AML-193 (cell line): ENCODE measurements around the gene POU6F1.
"Not testable (repeated sequence)": the region's sequence is repeated elsewhere in the genome, so short reads cannot be mapped to it uniquely, and the experiment has no call there.

Experiments
- DNase-seq, 2 experiments: peaks; one replicate each; lab custom pipeline; 2025; lab: John Stamatoyannopoulos, UW

Gene POU6F1, protein sequence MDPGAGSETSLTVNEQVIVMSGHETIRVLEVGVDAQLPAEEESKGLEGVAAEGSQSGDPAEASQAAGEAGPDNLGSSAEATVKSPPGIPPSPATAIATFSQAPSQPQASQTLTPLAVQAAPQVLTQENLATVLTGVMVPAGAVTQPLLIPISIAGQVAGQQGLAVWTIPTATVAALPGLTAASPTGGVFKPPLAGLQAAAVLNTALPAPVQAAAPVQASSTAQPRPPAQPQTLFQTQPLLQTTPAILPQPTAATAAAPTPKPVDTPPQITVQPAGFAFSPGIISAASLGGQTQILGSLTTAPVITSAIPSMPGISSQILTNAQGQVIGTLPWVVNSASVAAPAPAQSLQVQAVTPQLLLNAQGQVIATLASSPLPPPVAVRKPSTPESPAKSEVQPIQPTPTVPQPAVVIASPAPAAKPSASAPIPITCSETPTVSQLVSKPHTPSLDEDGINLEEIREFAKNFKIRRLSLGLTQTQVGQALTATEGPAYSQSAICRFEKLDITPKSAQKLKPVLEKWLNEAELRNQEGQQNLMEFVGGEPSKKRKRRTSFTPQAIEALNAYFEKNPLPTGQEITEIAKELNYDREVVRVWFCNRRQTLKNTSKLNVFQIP

DNA sequence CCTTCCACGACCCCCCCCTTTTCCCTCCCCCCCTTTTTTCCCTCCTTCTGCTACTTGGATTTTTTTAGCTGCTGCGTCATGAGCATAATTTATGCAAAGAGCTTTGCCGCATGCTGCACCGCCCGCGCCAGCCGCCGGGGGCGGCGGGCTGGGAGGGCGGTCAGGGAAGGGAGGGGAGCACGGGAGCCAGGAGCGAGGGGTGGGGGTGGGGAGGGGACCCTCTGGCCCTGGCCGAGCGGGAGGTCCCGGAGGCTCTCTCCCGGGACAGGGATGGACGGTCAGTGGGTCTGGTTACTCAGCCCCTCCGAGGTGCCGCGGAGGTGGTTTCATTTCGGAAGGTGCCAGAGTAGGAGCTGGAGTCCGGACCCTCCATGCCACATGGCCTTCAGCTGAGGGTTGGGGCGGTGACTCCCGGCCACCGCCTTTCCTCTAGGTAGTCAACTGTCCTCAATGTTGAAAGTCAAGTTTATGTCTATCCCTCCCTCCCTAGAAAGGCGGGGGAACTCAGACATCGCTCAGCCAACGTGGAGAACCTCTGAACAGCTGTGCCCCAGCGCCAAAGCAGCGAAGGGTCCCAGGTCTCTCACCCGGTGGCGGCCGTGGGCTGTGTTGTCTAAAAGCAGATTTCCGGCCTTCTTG lies at the start of gene POU6F1:
Gene POU6F1 (minus strand): TSS at position 95 of the 639 bp plus-strand sequence. CDS start 11,226 bp downstream, outside the sequence.
- DNase-seq, result peak; percentile 45 to 46

DNA sequence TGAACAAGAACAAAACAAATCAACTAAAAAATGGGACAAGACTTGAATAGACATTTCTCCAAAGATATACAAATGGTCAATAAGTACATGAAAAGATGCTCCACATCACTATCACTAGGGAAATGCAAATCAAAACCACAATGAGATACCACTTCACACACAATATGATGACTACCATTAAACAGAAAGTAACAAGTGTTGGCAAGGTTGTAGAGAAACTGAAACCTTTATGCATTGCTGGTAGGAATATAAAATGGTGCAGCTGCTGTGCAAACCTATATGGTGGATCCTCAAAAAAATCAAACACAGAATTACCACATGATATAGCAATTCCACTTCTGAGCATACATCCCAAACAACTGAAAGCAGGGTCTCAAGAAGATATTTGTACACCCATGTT lies 47.2 kb upstream of the POU6F1 start:
- no peak for DNase-seq

DNA sequence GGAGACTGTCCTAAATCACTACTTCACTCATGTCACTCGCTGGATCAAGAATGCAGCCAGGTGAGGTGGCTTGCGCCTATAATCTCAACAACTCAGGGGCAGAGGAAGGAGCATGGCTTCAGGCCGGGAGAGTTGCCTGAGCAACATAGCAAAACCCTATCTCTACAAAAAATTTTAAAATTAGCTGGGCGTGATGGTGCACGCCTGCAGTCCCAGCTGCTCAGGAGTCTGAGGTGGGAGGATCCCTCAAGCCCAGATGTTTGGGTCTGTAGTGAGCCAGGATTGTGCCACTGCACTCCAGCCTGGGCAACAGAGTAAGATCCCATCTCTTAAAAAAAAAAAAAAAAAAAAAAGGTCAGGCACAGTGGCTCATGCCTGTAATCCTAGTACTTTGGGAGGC lies 46.4 kb upstream of the POU6F1 start:
- DNase-seq, result no peak

DNA sequence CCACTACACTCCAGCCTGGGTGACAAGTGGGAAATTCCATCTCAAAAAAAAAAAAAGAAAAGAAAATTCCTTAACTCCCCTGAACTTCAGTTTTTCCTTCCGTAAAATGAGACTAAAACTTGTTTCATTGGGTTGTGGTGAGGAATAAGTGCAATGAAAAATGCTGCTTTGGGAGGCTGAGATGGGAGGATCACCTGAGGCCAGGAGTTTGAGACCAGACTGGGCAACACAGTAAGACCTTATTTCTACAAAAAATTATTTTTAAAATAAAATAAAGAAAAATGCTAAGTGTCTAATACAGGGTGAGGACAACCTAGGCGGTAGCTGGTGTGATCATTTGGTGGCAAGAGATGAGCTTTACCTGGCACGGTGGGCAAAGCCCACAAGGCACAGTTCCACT lies 45.5 kb upstream of the POU6F1 start:
- DNase-seq, result no peak

DNA sequence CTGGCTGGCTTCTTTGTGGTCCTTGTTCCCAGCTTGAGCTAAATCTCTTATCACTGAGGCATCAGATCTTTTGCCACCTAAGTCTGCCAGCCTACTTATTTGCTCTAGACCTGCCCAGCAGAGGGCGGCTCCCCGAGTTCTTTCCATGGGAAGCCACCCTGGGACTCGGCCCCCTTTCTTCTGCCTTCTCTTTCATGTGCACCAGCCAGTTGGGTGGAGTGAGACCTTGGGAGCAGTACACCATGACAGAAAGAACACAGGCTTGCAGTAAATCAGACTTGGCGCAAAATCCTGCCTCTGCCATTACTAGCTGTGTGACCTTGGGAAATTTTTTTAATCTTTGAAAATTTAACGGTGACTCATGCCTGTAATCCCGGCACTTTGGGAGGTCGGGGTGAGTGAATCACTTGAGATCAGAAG lies 44.9 kb upstream of the POU6F1 start:
- peak in 1 of 2 experiments; percentile 16 for DNase-seq

DNA sequence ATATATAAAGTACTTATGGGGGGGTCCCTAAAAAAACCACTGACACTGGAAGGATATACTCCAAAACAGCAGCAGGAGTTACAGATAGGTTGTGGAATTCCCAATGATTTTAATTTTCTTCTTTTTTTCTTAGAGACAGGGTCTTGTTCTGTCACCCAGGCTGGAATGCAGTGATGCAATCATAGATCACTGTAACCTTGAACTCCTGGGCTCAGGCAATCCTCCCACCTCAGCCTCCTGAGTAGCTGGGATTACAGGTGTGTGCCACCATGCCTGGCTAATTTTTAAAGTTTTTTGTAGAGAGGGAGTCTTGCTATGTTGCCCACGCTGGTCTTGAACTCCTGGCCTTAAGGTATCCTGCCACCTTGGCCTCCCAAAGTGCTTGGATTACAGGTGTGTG lies 41.7 kb upstream of the POU6F1 start:
- not testable (repeated sequence) for DNase-seq

DNA sequence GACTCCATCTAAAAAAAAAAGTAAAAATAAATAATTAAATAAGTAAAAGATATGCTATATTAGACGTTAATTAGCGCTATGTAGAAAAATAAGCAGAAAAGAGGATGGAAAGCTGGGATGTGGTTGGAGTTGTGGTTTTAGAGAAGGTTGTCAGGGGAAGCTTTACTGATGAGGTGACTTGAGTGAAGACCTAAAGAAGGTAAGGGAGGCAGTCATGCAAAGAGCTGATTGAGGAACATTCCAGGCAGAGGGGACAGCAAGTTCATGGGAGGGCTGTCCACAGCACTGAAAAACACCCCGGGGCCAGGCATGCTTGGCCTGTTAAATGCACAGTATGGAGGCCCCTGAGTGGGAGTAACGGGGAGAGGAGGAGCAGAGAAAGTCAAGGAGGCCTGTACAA lies 36.7 kb upstream of the POU6F1 start:
- DNase-seq, result no peak

DNA sequence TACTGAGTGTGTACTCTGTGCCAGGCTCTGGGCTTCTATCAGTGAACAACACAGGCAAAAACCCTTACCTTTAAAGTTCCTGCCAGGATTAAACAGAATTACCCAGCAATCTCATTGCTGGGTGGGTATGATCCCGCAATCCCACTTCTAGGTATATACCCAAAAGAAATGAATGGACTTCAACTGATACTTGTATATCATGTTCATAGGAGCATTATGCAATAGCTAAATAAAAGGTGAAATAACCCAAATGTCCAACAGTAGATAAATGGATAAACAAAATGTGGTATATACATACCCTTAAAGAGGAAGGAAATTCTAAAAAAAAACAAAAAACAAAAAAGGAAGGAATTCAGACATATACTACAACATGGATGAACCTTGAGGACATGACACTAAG lies 35.4 kb upstream of the POU6F1 start:
- DNase-seq, result no peak

DNA sequence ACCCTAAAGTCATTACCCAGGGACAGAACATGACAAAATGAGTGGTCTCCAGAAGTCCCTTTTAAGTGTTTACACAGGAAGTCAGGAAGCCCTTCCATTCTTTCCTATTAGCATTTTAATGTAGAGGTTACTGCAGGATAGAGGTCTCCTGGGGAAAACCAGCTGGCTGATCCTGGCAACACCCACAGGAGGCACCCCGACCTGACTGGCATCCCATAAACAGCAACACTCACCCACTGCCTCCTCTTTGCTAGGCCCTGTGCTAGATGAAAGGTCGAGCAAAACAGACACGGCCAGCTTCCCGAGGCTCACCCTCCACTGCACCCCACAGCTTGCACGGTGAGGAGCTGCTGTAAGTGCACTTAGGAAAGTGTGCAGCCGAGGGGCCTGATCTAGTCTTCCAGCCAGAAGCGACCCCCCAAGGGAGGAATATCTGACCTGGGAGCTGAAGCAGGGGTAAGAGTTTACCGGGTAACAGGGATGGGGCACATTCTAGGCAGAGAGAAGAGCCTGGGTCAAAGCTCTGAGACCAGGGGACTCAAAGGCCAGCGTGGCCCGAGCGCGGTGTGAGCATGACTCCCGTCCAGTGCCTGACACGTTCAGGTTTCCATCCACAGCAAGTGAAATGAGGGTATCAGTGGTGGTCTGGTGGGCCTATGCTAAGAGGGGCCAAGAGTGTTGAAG lies 29.8 kb upstream of the POU6F1 start:
- no peak for DNase-seq

DNA sequence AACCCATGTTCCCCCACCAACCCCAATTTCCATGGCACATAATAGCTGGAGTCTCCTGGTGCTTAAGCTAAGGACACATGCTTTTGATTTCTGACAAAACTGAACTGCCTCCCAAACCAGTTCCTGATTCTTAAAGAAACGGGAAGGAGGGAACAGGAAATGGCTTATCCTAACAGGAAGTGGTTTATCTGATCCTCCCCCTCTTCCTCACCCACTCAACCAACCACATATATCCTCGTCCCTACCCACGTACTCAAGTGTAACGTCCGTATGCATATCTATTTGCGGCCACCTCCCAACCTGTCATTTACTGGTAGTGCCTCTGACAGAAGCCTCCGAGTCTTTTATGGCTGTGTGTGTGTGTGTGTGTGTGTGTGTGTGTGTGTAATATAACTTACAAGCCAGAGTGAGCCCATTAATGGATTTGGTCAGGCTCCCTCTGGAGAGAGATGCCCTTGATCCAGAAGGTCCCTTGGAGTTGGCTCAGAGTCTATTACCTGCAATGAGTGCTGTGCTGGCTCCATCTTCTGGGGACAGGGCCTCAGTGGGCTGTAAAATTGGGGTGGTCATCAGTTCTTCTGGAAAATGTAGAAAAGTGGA lies 28.5 kb upstream of the POU6F1 start:
- DNase-seq, result peak; percentile 91

DNA sequence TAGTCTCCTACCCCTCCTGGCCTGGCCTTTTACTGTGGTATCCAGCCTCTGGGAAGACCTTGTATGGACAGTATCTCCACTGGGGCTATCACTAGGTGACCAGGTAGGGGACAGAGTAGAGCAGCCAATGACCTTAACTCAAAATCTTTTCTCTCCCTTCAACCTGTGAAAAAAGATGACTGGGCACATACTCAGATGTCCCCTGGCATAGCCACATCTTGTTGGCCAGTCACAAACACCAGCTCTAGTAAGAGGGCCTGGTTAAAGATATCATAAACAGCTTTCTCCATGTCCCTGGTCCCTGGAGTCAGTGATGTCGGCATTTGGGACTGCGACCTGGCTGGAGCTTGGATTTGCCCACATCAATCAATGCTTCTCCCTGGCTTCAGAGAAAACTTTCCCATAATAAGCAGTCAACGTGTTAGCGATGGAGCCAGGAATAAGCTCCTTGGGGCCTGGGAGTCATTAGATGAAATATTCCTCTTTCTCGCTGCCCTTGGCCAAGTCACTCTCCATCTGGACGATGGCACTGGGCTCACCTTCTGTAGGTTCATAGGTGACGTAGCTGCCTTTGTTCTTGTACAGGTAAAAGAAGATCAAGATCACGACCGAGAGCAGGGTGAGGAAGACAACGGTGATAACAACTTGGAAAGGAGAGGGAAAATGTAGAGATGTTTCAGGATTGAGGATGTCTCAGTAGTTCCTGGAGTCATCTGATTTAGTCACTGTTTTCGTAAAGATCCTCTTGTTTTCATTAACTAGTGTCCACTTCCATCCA lies 27.8 kb upstream of the POU6F1 start:
- no peak for DNase-seq

DNA sequence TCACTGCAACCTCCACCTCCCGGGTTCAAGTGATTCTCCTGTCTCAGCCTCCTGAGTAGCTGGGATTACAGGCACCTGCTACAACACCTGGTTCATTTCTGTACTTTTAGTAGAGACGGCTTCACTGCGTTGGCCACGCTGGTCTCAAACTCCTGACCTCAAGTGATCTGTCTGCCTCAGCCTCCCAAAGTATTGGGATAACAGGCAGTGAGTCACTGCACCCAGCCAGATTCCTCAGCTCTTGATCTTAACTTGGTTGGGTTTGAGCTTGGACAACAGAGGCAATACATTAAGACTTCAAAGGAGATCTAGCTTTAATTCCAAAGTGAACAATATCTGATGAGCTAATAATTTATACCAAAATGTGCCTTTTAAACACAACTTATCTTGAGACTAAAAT lies 26.4 kb upstream of the POU6F1 start:
- no peak for DNase-seq

DNA sequence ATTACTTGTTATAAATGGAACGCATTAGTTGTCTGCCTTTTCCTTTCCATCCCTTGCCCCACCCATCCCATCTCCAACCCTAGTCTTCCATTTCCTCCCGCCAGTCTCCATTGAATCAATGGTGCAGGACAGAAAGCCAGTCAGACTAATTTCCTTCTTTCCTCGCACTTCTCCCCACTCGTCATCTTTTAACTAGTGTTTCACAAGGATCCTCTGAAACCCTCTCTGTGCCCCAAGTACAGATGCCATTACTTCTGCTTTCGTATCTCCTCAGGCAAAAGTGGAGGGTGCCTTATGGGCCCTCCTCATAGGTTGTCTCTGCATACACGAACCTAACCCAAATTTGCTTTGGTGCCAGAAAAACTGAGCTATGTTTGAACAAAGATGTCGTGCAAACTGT lies 25.0 kb upstream of the POU6F1 start:
- DNase-seq, result peak; percentile 35 to 39

DNA sequence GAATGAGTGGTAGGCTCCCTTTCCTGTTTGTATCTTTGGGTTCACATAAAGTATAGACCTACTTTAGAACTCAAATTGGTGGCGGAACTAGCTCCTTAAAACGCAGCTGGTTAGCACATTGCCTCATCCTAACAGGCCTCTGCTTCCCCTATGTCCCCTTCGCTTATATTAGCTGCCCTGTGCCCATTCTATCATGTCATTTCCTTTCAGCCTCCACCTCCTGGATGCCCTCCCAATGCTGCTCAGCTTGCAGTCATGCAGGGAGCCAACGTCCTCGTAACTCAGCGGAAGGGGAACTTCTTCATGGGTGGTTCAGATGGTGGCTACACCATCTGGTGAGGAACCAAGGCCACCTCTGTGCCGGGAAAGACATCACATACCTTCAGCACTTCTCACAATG lies 24.3 kb upstream of the POU6F1 start:
- no peak for DNase-seq

DNA sequence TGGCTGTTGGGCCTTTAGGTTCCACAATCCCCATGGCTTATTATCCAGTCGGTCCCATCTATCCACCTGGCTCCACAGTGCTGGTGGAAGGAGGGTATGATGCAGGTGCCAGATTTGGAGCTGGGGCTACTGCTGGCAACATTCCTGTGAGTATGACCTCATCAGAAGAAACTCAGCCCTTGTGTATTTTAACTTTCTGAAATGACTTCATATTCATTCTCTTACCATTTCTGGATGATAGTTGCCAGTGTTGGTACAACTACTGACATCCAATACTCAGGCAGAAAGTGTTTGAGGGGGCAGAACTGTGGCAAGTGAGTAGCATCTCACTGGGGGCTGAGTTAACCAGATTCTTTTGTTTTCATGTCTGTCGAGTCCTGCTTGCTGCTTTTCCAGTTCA lies 23.1 kb upstream of the POU6F1 start:
- no peak for DNase-seq

DNA sequence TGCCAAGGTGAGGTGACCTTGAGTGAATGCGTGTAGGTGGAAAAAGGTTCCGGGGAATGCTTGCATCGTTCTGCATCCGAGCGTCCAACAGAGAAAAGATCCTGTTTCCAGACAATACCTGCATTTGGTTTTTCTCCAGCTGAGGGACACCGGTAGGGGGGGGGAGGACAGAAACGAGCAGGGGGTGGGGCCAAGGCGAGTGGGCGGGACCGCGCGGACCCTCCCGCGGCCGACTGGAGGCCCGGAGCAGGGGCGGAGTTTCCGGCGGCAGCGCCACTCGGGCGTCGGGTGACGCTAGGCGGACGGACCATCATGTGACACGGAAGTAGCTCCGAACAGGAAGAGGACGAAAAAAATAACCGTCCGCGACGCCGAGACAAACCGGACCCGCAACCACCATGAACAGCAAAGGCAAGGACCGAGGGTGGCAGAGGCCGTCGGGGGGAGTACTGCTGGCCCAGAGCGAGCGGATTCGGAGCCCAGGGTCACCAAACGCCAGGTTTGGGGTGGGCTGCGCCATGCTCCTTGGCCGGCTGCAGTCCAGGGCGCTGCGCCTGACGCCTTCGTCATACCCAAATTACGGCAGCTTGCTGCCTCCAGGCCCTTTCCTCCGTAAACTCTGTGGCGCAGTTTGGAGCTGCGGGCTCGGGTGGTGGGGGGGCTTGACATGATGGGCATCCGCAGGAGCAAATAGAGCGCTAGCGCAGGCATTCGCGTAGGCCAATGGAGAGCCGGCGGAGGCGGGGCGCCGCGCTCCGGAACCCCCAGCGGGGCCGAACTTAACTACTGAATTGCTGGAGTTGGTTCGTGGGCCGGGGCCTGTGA lies 20.9 kb upstream of the POU6F1 start, which contains the start of gene DAZAP2:
Gene DAZAP2 (plus strand): TSS at position 317 of the 825 bp plus-strand sequence. CDS start 82 bp downstream, at position 399.
- DNase-seq, result peak; percentile 87 to 93

DNA sequence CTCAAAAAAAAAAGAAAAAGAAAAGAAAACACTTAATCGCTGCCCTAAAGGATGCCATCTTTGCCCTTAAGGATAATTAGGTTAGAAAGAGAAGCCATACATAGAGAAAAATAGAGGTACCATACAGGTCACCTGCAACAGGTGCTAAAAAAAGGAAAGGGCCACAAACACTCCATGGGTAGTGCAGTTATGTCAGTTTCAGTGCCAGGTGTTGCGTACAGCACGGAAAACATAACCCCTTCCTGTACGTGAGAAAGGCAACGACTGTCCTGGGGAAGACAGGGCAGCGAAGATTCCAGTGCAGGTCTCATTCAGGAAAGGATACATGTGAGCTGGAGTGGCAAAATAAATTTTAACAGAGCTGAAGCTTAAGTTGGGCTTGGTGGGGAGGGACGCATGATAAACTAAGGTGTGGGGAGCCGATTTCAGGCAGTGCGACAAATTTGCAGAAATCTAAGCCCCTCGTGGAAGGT lies 20.2 kb upstream of the POU6F1 start:
- DNase-seq, result no peak

DNA sequence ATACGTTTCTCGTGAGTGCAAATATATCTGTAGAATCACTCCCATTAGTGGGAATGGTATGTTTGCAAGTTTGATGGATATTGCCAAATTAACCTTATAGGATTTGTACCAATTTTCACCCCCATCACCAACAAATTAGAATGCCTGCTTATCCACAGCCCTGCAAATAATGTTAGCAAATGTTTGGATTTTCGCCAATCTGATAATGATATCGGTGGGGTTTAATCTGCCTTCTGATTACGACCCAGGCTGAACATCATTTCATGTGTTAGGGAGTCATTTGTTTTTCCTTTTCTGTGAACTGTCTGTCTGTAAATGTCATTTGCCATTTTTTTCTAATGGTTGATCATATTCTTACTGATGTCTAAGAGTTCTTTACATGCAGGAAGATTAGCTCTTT lies 16.7 kb upstream of the POU6F1 start:
- no peak for DNase-seq

DNA sequence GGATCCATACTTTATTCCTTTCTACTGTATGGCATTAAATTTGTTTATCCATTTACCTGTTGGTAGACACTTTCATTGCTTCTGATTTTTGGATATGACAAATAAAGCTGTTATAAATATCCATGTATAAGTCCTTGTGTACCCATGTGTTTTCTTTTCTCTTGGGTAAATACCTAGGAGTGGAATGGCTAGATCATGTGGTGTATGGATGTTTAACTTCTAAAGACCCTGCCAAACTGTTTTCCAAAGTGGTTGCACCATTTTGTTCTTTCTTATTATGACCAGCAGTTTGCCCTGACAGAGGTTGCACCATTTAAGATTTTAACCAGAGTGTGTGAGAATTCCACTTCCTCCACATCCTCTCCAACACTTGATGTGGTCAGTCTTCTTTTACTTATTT lies 14.8 kb upstream of the POU6F1 start:
- no peak for DNase-seq
